GM19395 (cell line): ENCODE data around the gene COBLL1.
A peak's percentile ranks its signal among the peaks of the same experiment; 100 is the strongest.
"Not testable (repeated sequence)": the region's sequence is repeated elsewhere in the genome, so short reads cannot be mapped to it uniquely, and the experiment has no call there.

Source experiments
- ATAC-seq: cut with Tn5 transposase; IDR thresholded peaks from one replicate; pipeline ENCODE4 v1.9.1; 2021; ENCODE audit warnings: mild to moderate bottlenecking, moderate library complexity; ENCODE audit not compliant: unreplicated experiment

Gene COBLL1

GRCh38 chr2:164841719-164842623, at the start of gene COBLL1:
COBLL1 (minus strand) TSS chr2:164841823; CDS start chr2:164841196, 627 bp downstream.
- ATAC-seq: peak; percentile 82

- ATAC-seq: no peak
These were observed 48.9 kb upstream of the COBLL1 start for GRCh38 chr2:164890544-164890943.

- no peak for ATAC-seq
These were observed 47.0 kb upstream of the COBLL1 start for GRCh38 chr2:164888592-164888991.

GRCh38 chr2:164887434-164888144, 46.0 kb upstream of the COBLL1 start:
- ATAC-seq: no peak

- ATAC-seq: no peak
These were observed 40.7 kb upstream of the COBLL1 start for GRCh38 chr2:164882276-164882675.

- no peak for ATAC-seq
These were observed 39.9 kb upstream of the COBLL1 start for GRCh38 chr2:164881524-164881923.

GRCh38 chr2:164879901-164880535, 38.4 kb upstream of the COBLL1 start:
- no peak for ATAC-seq

- no peak for ATAC-seq
These were observed 36.3 kb upstream of the COBLL1 start for GRCh38 chr2:164877927-164878326.

- ATAC-seq: no peak
These were observed 35.5 kb upstream of the COBLL1 start for GRCh38 chr2:164877169-164877568.

- no peak for ATAC-seq
These were observed 33.9 kb upstream of the COBLL1 start for GRCh38 chr2:164875334-164876205.

- no peak for ATAC-seq
These were observed 31.7 kb upstream of the COBLL1 start for GRCh38 chr2:164873210-164873908.

- ATAC-seq: no peak
These were observed 29.8 kb upstream of the COBLL1 start for GRCh38 chr2:164871404-164871803.

GRCh38 chr2:164869420-164869772, 27.8 kb upstream of the COBLL1 start:
- no peak for ATAC-seq

GRCh38 chr2:164868563-164869419, 27.2 kb upstream of the COBLL1 start:
- ATAC-seq: no peak

- ATAC-seq: no peak
These were observed 26.3 kb upstream of the COBLL1 start for GRCh38 chr2:164867779-164868397.

- ATAC-seq: not testable (repeated sequence)
These were observed 24.8 kb upstream of the COBLL1 start for GRCh38 chr2:164866381-164866780.

- no peak for ATAC-seq
These were observed 19.0 kb upstream of the COBLL1 start for GRCh38 chr2:164860694-164861042.

GRCh38 chr2:164859906-164860693, 18.5 kb upstream of the COBLL1 start:
- ATAC-seq: not testable (repeated sequence)
